K562 (cell line): ENCODE data around the gene CDK5R2. TPM values are rescaled to one million over a fixed set of nuclear protein-coding genes. Genes with fewer than 3 reads are reported as not detected.

Experiments used
- C11orf30 ChIP-seq: fragments of 450-650 bp; IDR thresholded peaks from 2 replicates; pipeline ENCODE4 v1.6.1; 2016; ENCODE audit warnings: low read depth, mild to moderate bottlenecking
- CREM ChIP-seq: IDR thresholded peaks from 2 replicates; pipeline ENCODE4 v1.6.1; 2014; ENCODE audit warnings: antibody characterized with exemption, low read depth
- CTBP1 ChIP-seq: fragments of 450-650 bp; IDR thresholded peaks from 2 replicates; pipeline ENCODE4 v1.6.1; 2016; ENCODE audit warnings: borderline replicate concordance
- ESRRB ChIP-seq: fragments of 250-450 bp; sonication (Bioruptor Pico); IDR thresholded peaks from 2 replicates; pipeline ENCODE4 v1.5.0; 2020; ENCODE audit warnings: mild to moderate bottlenecking, moderate library complexity, borderline replicate concordance
- HNRNPK ChIP-seq: fragments of 200-400 bp; formaldehyde crosslinking; IDR thresholded peaks from one replicate; pipeline ENCODE4 v1.6.1; 2018; ENCODE audit warnings: mild to moderate bottlenecking, low read depth, low read length; ENCODE audit not compliant: poor library complexity, severe bottlenecking
- MEIS2 ChIP-seq: fragments of 450-650 bp; IDR thresholded peaks from 2 replicates; pipeline ENCODE4 v1.6.1; 2014; ENCODE audit warnings: mild to moderate bottlenecking; ENCODE audit not compliant: partially characterized antibody
- RCOR1 ChIP-seq, 2 experiments: IDR thresholded peaks; 2 replicates each; pipeline ENCODE4 v1.6.1; 2012; ENCODE audit warnings: low read depth in 2 of 2, low read length in 2 of 2, borderline replicate concordance in 1 of 2, improper control_type of control experiment in 1 of 2
- TAF7 ChIP-seq: fragments of 450-650 bp; IDR thresholded peaks from 2 replicates; pipeline ENCODE4 v1.6.1; 2016; ENCODE audit warnings: missing genetic modification characterization, missing compliant biosample characterization
- ZNF134 ChIP-seq: fragments of 250-450 bp; sonication (Bioruptor Pico); conservative IDR thresholded peaks from 2 replicates; pipeline ENCODE4 v1.4.0; 2020
- ZSCAN29 ChIP-seq: fragments of 450-650 bp; IDR thresholded peaks from 2 replicates; pipeline ENCODE4 v1.6.1; 2017
- polyA plus RNA-seq, 8 experiments: library from polyadenylated mRNA; depleted of rRNA in 4 of 8; stranded (reverse) in 5 of 8; unstranded in 3 of 8; fragments of >200 nt; fragmentation: Nextera tagmentation in 2 of 8; fragmentation: Illumina TruSeq in 1 of 8; extraction: Ambion mirVana in 2 of 8; extraction: Trizol in 1 of 8; gene quantifications; 2 replicates each; pipeline versions ENCODE4 v1.2.1 to v1.2.3, GENCODE V29; 2011 to 2014; ENCODE audit warnings: inconsistent platforms in 1 of 8, missing spikeins in 1 of 8
- total RNA-seq, 7 experiments: library from RNA; depleted of rRNA in 6 of 7; stranded (reverse); fragments of >200 nt in 6 of 7; fragmentation: Illumina TruSeq in 2 of 7; extraction: Trizol in 2 of 7; gene quantifications; 2 replicates each; pipeline versions ENCODE4 v1.2.1 to v1.2.3, GENCODE V29; 2011 to 2021; ENCODE audit warnings: low replicate concordance in 1 of 7
- TF ChIP-seq, protein P1 (sequence below): sonication (generic); formaldehyde crosslinking; IDR thresholded peaks from 2 replicates; pipeline ENCODE4 v1.8.0; 2022; ENCODE audit warnings: mild to moderate bottlenecking, missing genetic modification reagents
- TF ChIP-seq, protein P2 (sequence below): sonication (generic); formaldehyde crosslinking; IDR thresholded peaks from 2 replicates; pipeline ENCODE4 v1.8.0; 2023; ENCODE audit warnings: missing genetic modification reagents, mild to moderate bottlenecking, borderline replicate concordance

CDK5R2 gene
- total and polyA plus RNA-seq, 9 of the 15 experiments (the other 6 are each of a cell fraction or from before 2014, with no cell fraction given): 0.09 TPM; not detected in 8

DNA sequence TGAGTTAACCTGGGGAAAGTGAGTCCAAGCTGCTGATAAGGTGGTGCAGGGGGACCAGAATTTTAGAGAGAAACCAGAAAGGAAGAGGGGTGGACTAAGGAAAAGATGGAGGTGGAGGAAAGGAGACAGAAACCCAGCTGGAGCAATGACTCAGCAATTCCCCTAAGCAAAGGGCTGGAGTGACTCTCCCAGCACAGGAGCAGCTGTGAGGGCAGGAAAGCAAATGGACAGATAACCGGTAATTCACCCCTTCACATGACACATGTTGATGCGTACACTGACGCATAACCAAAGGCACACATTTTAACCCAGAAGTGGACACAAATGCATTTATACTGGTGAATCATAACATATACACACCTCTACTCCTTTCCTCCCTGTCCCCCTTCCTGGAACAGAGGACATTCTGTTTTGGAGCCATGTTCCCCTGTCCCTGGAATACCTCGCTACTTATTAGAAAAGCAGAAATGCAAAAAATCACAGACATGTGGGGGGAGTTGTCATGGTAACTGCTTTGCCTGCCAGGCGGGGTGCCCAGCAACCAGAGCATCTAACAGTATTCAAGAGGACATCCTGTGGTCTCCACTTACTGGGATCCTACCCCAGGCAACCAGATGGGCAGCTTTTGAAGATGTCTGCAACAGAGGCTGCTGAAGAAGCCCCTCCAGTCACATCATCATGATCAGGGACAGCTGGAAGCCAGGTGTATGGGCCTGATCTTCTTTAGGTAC, 4.7 kb downstream of the CDK5R2 start (continued):
- TF ChIP-seq TAF7 (tag) (peak; percentile 9; the same call in 1 of the 2 replicates), C11orf30 (peak; percentile 94), HNRNPK (no peak), CREM (peak; percentile 33; the same call in 1 of the 2 replicates), ZSCAN29 (no peak), ESRRB (CRISPR knock-in tag) (no peak), RCOR1 (IDR thresholded peaks at IDR 0.05; ENCODE audit: borderline replicate concordance in 1 of 2, low read depth in 2 of 2, low read length in 2 of 2) (peak in 1 of 2 experiments; percentile 54; a peak in 1 of 4 replicates), MEIS2 (peak; percentile 51), CTBP1 (0 out of 2 replicates have a peak, but pooled peaks have one; percentile 21), ZNF134 (no peak)
- TF ChIP-seq, protein P1, sequence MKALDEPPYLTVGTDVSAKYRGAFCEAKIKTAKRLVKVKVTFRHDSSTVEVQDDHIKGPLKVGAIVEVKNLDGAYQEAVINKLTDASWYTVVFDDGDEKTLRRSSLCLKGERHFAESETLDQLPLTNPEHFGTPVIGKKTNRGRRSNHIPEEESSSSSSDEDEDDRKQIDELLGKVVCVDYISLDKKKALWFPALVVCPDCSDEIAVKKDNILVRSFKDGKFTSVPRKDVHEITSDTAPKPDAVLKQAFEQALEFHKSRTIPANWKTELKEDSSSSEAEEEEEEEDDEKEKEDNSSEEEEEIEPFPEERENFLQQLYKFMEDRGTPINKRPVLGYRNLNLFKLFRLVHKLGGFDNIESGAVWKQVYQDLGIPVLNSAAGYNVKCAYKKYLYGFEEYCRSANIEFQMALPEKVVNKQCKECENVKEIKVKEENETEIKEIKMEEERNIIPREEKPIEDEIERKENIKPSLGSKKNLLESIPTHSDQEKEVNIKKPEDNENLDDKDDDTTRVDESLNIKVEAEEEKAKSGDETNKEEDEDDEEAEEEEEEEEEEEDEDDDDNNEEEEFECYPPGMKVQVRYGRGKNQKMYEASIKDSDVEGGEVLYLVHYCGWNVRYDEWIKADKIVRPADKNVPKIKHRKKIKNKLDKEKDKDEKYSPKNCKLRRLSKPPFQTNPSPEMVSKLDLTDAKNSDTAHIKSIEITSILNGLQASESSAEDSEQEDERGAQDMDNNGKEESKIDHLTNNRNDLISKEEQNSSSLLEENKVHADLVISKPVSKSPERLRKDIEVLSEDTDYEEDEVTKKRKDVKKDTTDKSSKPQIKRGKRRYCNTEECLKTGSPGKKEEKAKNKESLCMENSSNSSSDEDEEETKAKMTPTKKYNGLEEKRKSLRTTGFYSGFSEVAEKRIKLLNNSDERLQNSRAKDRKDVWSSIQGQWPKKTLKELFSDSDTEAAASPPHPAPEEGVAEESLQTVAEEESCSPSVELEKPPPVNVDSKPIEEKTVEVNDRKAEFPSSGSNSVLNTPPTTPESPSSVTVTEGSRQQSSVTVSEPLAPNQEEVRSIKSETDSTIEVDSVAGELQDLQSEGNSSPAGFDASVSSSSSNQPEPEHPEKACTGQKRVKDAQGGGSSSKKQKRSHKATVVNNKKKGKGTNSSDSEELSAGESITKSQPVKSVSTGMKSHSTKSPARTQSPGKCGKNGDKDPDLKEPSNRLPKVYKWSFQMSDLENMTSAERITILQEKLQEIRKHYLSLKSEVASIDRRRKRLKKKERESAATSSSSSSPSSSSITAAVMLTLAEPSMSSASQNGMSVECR (CRISPR knock-in tag): no peak
- TF ChIP-seq, protein P2, sequence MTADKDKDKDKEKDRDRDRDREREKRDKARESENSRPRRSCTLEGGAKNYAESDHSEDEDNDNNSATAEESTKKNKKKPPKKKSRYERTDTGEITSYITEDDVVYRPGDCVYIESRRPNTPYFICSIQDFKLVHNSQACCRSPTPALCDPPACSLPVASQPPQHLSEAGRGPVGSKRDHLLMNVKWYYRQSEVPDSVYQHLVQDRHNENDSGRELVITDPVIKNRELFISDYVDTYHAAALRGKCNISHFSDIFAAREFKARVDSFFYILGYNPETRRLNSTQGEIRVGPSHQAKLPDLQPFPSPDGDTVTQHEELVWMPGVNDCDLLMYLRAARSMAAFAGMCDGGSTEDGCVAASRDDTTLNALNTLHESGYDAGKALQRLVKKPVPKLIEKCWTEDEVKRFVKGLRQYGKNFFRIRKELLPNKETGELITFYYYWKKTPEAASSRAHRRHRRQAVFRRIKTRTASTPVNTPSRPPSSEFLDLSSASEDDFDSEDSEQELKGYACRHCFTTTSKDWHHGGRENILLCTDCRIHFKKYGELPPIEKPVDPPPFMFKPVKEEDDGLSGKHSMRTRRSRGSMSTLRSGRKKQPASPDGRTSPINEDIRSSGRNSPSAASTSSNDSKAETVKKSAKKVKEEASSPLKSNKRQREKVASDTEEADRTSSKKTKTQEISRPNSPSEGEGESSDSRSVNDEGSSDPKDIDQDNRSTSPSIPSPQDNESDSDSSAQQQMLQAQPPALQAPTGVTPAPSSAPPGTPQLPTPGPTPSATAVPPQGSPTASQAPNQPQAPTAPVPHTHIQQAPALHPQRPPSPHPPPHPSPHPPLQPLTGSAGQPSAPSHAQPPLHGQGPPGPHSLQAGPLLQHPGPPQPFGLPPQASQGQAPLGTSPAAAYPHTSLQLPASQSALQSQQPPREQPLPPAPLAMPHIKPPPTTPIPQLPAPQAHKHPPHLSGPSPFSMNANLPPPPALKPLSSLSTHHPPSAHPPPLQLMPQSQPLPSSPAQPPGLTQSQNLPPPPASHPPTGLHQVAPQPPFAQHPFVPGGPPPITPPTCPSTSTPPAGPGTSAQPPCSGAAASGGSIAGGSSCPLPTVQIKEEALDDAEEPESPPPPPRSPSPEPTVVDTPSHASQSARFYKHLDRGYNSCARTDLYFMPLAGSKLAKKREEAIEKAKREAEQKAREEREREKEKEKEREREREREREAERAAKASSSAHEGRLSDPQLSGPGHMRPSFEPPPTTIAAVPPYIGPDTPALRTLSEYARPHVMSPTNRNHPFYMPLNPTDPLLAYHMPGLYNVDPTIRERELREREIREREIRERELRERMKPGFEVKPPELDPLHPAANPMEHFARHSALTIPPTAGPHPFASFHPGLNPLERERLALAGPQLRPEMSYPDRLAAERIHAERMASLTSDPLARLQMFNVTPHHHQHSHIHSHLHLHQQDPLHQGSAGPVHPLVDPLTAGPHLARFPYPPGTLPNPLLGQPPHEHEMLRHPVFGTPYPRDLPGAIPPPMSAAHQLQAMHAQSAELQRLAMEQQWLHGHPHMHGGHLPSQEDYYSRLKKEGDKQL (CRISPR knock-in tag): no peak
